Stimulated activated CD8-positive, alpha-beta memory T cell treated with anti-CD3 and anti-CD28 coated beads, Interleukin-4, amount 100 ng/mL, for 48 hours (primary cell): ENCODE measurements around the gene SPTBN1.

ENCODE experiments used
- DNase-seq: peaks from one replicate; pipeline ENCODE4 v3.0.0-alpha.2; 2020

Gene SPTBN1

GRCh38 chr2:54577944-54578647 is 122.0 kb downstream of the SPTBN1 start:
- no peak for DNase-seq

- DNase-seq, result no peak
Measured at GRCh38 chr2:54578648-54579045, 122.5 kb downstream of the SPTBN1 start.

GRCh38 chr2:54579061-54579681 is 123.0 kb downstream of the SPTBN1 start:
- DNase-seq, result no peak

GRCh38 chr2:54579682-54580620 is 123.8 kb downstream of the SPTBN1 start:
- DNase-seq, result no peak

GRCh38 chr2:54581326-54582039 is 125.4 kb downstream of the SPTBN1 start:
- DNase-seq, result no peak

- no peak for DNase-seq
Measured at GRCh38 chr2:54582987-54583386, 126.9 kb downstream of the SPTBN1 start.

GRCh38 chr2:54584598-54584997 is 128.5 kb downstream of the SPTBN1 start:
- DNase-seq, result no peak

GRCh38 chr2:54585136-54585733 is 129.1 kb downstream of the SPTBN1 start:
- no peak for DNase-seq

GRCh38 chr2:54586062-54586461 is 129.9 kb downstream of the SPTBN1 start:
- DNase-seq, result no peak

- DNase-seq, result no peak
Measured at GRCh38 chr2:54586494-54586893, 130.4 kb downstream of the SPTBN1 start.

- no peak for DNase-seq
Measured at GRCh38 chr2:54587171-54588016, 131.3 kb downstream of the SPTBN1 start.

GRCh38 chr2:54588244-54588899 is 132.2 kb downstream of the SPTBN1 start:
- no peak for DNase-seq

- no peak for DNase-seq
Measured at GRCh38 chr2:54589038-54589339, 132.9 kb downstream of the SPTBN1 start.

- DNase-seq, result no peak
Measured at GRCh38 chr2:54589340-54590215, 133.5 kb downstream of the SPTBN1 start.

- no peak for DNase-seq
Measured at GRCh38 chr2:54590216-54591120, 134.3 kb downstream of the SPTBN1 start.

GRCh38 chr2:54591551-54591950 is 135.4 kb downstream of the SPTBN1 start:
- no peak for DNase-seq

GRCh38 chr2:54593249-54593648 is 137.1 kb downstream of the SPTBN1 start:
- DNase-seq, result no peak

- no peak for DNase-seq
Measured at GRCh38 chr2:54594048-54594447, 137.9 kb downstream of the SPTBN1 start.
